Measurements from ENCODE around the gene GMDS. TPM values are rescaled to one million over a fixed set of nuclear protein-coding genes. Genes with fewer than 3 reads are reported as not detected.

GMDS gene
- total RNA-seq, 4 donors from 2014 or later, result 3.4 to 7.2 (median 4.6) TPM

DNA sequence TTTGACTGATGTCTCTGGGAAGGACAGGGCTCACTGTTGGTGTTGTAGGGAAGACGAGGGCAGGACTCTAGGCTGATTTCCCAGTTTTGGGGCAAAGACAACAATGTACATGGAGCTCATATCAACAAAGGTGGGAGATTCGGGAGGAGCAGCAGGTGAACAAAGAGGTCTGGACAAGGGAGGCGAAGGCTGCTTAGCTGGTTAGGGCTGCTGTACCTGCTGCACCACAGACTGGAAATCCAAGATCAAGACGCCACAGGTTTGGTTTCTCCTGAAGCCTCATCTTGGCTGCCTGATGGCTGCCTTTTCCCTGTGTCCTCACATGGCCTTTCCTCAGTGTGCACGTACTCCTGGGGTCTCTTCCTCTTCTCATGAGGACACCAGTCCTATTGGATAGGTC lies 348.5 kb downstream of the GMDS start:
- Histone ChIP-seq H3K27me3 (no peaks in the 10 kb centered on the region), H3K4me3 (no peak overlapping the region), H3K36me3 (no peaks in the 10 kb centered on the region), H3K27ac (no peak overlapping the region), H3K4me1 (no peaks in the 10 kb centered on the region), H3K9me3 (no peaks in the 10 kb centered on the region)
- TF ChIP-seq, protein P1, sequence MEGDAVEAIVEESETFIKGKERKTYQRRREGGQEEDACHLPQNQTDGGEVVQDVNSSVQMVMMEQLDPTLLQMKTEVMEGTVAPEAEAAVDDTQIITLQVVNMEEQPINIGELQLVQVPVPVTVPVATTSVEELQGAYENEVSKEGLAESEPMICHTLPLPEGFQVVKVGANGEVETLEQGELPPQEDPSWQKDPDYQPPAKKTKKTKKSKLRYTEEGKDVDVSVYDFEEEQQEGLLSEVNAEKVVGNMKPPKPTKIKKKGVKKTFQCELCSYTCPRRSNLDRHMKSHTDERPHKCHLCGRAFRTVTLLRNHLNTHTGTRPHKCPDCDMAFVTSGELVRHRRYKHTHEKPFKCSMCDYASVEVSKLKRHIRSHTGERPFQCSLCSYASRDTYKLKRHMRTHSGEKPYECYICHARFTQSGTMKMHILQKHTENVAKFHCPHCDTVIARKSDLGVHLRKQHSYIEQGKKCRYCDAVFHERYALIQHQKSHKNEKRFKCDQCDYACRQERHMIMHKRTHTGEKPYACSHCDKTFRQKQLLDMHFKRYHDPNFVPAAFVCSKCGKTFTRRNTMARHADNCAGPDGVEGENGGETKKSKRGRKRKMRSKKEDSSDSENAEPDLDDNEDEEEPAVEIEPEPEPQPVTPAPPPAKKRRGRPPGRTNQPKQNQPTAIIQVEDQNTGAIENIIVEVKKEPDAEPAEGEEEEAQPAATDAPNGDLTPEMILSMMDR (IDR thresholded peaks at IDR 0.05 in 4 of 5, conservative IDR thresholded peaks at IDR 0.05 in 1 of 5), result no peak
- no peak for TF ChIP-seq POLR2A (IDR thresholded peaks at IDR 0.05)
- no peak for DNase-seq
- intact Hi-C loops (cut with DNase I; ENCODE audit: low total_unique reads), result no loop called here
- in situ Hi-C loops (cut with MboI; ENCODE audit: low sequenced_read_pairs in 4 of 4), result no loop called here
- no peak for ATAC-seq

DNA sequence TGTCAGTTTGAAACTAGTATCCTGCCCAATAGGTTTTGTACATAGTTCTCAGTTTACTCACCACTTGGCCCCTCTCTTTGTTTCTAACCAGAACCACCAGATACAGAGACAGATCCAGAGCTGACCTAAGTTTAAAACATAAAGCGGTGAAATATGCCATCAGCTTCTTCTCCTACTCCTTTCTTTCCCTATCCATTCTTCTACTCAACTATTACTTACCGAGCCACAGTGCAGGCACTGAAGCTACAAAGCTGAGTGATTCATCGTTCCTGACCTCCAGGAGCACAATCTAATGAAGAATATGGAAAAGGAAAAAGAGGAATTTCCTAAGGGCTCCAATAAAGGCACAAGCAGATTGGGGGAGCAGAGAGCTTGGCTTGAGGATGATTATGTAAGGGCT lies 349.7 kb downstream of the GMDS start:
- no peak for TF ChIP-seq POLR2A (IDR thresholded peaks at IDR 0.05)
- TF ChIP-seq, protein P1 (IDR thresholded peaks at IDR 0.05 in 4 of 5, conservative IDR thresholded peaks at IDR 0.05 in 1 of 5), result no peak
- intact Hi-C loops (cut with DNase I; ENCODE audit: low total_unique reads) (no loop called here), in situ Hi-C loops (cut with MboI; ENCODE audit: low sequenced_read_pairs in 4 of 4) (no loop called here)
- Histone ChIP-seq H3K27ac (no peak overlapping the region), H3K36me3 (no peaks in the 10 kb centered on the region), H3K9me3 (no peaks in the 10 kb centered on the region), H3K4me1 (no peaks in the 10 kb centered on the region), H3K4me3 (no peak overlapping the region), H3K27me3 (no peaks in the 10 kb centered on the region)
- ATAC-seq (no peak), DNase-seq (no peak)

DNA sequence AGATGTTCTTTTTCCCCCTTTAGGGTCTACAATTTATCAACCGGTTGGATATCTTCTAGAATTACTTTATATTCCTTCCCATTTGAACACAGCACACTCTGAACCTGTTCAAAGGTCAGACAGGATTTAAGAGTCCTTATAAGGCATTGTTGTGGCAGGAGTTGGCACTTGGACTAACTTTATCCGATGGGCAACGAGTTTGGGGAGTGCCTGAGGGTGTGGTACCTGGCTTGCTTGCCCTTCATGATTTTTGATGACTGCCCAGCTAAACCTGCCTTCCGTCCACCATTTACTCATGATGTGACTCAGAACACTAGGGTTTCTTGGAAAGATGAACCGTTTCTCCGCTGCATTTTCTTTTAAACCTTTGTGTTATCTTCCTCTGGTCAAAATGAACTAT lies 350.5 kb downstream of the GMDS start:
- no peak for ATAC-seq
- TF ChIP-seq, protein P1 (IDR thresholded peaks at IDR 0.05 in 4 of 5, conservative IDR thresholded peaks at IDR 0.05 in 1 of 5), result no peak
- no peak for TF ChIP-seq POLR2A (IDR thresholded peaks at IDR 0.05)
- DNase-seq, result no peak
- Histone ChIP-seq H3K4me3 (no peak overlapping the region), H3K27me3 (no peaks in the 10 kb centered on the region), H3K27ac (no peak overlapping the region), H3K9me3 (no peaks in the 10 kb centered on the region), H3K36me3 (no peaks in the 10 kb centered on the region), H3K4me1 (no peaks in the 10 kb centered on the region)
- intact Hi-C loops (cut with DNase I; ENCODE audit: low total_unique reads), result no loop called here
- in situ Hi-C loops (cut with MboI; ENCODE audit: low sequenced_read_pairs in 4 of 4), result no loop called here

DNA sequence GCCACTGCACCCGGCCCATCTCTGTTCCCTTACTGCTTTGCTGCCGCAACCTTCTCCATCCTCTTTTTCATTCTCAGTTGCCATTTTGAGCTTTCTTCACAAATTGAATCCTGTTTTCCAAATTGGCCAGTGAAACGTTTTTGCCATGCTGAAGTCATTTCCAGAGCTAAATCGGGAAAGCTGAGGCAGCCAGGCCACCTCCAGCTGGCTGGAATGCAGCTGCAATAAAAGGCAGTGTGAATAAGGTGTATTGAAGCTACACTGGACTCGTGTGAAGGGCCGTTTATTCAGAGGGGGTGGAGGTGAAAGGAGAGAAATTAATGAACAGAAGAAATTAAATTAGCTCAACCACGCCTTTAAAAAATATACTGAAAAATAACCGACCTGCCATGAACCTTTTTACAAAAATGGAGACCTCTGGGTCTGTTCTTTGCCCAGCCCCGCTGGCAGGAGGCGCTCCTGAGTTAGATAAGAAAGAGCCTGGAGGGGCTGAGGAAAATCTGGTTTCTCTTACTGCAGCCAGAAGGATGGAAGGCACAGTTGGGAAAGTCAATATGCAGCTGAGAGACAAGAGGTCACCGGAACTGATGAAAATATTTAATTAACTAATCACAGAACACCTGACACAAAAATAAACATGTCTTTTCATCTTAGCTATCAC lies 351.8 kb downstream of the GMDS start:
- no peak overlapping the region for H3K4me3 ChIP-seq
- TF ChIP-seq, protein P1 (IDR thresholded peaks at IDR 0.05 in 4 of 5, conservative IDR thresholded peaks at IDR 0.05 in 1 of 5), result no peak
- no peak for TF ChIP-seq POLR2A (IDR thresholded peaks at IDR 0.05)
- H3K4me1 ChIP-seq, result no peaks in the 10 kb centered on the region
- intact Hi-C loops (cut with DNase I; ENCODE audit: low total_unique reads) (no loop called here), in situ Hi-C loops (cut with MboI; ENCODE audit: low sequenced_read_pairs in 4 of 4) (no loop called here)
- H3K27ac ChIP-seq, result no peak overlapping the region
- ATAC-seq (no peak), DNase-seq (no peak)
- H3K27me3 ChIP-seq, result no peaks in the 10 kb centered on the region
- H3K36me3 ChIP-seq, result no peaks in the 10 kb centered on the region
- no peaks in the 10 kb centered on the region for H3K9me3 ChIP-seq

DNA sequence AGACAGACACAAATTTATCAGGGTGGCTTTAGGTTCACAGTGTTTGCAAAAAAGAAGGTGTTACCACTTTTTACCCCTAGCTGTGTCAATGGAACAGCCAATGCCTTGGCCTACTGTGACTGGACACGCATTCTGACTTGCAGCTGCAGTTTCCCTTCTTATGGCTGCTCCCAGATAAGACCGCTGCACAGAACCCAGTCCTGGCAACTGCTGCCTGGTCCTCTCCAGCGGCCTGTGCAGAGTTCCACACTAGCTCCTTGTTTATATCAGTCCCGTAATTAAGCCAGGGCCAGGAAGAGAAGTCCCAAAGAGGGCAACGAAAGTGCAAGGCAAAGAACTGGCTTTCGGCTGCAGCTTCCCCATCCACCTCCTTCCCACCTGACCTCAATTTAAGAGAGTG lies 352.7 kb downstream of the GMDS start:
- Histone ChIP-seq H3K4me1 (no peaks in the 10 kb centered on the region), H3K36me3 (no peaks in the 10 kb centered on the region), H3K9me3 (no peaks in the 10 kb centered on the region), H3K27me3 (no peaks in the 10 kb centered on the region), H3K4me3 (no peak overlapping the region), H3K27ac (no peak overlapping the region)
- no peak for ATAC-seq
- TF ChIP-seq, protein P1 (IDR thresholded peaks at IDR 0.05 in 4 of 5, conservative IDR thresholded peaks at IDR 0.05 in 1 of 5), result no peak
- TF ChIP-seq POLR2A (IDR thresholded peaks at IDR 0.05), result no peak
- no peak for DNase-seq
- intact Hi-C loops (cut with DNase I; ENCODE audit: low total_unique reads), result no loop called here
- in situ Hi-C loops (cut with MboI; ENCODE audit: low sequenced_read_pairs in 4 of 4), result no loop called here

Data from gastrocnemius medialis (tissue), 4 donors.